Measurements from ENCODE around the gene RALGAPA2.

Gene RALGAPA2

DNA sequence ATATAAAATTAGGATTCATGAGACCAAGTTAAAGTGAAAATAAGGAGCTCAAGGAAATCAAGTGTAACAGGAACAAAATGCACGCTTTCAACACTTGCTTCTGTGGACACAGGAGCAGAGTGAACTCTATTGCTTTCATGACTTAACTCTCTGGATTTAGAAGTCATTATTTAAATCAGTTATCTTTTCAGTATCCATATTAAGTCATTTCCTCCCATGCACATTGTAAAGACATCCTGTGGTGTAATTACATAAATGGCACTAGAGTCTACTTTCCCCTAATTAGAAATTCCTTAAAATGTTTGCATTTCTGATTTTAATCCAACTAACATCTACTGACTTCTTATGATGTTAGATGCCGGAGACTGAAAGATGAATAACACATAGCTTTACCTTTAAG is 256.5 kb downstream of the RALGAPA2 start:
- DNase-seq: no peak

DNA sequence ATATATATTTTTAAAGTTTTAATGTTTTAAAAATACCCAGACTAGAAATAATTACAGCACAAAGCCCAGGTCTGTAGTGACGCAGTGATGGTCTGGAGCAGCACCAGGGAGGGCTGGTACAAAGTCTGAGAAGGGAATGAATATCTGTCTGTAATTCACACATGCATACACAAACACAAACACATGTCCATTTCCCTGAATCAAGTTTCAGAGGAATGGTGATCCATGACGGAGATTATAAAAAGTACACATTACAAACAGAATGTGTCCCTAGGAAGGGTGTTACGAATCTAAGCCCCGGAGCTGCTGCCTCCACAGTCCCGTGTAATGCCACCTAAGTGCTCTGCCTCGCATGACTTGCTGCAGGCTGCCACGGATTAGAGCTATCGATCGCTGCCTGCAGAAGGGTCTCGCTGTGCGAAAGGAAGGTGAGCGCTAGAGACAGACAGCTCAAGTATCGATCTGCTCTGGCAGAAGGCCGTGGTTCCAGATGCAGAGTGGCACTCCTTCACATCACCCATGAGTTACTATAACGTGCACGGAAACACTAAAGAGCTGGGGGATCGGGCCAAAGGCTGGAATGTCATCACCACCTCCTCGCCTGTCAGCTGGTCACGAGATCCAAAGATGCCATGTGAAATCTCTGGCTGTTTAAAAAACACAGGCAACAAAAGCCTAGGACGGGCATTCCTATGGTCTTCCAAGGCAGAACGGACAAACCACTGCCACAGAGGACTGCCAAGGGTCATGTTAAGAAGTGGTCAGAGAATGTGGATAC is 257.4 kb downstream of the RALGAPA2 start:
- peak; percentile 62 for DNase-seq

DNA sequence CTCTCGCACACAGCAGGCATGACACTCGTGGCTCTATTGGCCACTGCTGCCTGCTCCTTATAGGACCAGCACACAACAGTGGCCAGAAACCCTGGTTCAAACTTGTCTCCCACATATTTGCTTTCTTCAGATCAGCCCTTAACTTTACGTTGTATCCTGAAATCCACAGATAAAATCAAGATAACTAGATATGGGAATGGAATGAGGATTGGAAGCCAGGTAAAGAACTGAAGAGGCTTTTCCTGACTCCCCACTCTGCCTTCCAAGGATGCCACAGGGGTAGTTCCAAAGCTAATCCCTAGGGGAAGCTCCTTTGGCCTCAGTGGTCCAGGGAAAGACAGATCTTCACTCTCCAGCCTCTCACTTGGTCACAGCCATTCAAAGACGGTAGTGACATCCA is 258.1 kb downstream of the RALGAPA2 start:
- DNase-seq: no peak

DNA sequence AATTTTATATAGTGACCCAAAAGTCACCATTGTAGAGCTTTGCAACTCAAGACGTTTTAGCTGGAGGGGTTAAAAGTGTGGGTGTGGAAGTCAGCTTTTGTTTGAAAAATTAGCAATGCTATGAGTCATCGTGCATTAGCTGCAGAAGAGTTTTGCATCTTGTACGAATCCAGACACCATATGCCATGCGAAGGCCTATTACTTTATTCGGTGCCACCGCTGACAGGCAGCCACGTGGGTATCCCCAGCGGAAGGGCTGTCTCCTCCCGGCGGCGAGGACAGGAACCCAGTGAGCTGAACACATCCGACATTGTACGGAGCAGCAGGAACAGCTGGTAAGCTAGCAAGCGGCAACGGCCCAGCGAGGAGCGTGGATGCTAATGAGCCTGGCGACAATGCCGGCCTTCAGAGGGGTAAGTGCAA is 260.2 kb downstream of the RALGAPA2 start:
- DNase-seq: peak; percentile 88

DNA sequence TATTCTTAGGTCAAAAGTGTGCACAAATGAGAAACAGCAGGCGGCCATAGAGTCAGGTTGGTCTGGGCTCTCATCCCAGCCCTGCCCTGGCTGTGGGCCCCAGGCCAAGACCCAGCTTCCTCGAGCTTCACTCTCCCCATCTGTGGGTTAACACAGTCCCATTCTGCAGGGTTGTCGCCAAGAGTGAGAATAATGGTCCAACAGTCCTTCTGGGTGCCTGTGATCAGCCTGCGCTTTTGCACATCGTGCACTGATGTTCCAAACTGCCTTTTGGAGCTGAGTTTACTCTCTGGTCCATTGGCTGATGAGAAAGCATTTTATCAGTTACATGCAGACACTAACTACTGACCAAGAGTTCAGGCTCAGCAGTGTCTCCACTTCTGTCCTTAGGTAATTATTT is 261.9 kb downstream of the RALGAPA2 start:
- peak; percentile 95 for DNase-seq

DNA sequence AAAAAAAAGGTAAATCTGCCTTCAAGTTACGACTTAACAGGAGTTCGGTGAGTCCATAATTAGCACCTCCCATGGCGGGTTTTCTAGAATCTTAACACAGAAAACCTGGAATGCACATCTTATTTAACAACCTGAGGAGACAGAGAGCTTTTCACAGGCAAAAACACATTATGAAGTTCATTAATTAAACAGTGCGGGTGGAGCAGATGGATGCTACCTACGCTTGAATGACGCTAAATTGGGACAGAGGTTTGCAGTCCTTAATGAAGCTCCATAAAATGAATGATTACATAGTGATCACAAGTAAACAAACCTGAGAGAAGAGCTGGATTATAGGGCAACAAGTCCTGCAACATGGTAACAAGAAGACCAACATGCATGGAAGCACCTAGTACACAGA is 263.6 kb downstream of the RALGAPA2 start:
- peak; percentile 64 for DNase-seq

DNA sequence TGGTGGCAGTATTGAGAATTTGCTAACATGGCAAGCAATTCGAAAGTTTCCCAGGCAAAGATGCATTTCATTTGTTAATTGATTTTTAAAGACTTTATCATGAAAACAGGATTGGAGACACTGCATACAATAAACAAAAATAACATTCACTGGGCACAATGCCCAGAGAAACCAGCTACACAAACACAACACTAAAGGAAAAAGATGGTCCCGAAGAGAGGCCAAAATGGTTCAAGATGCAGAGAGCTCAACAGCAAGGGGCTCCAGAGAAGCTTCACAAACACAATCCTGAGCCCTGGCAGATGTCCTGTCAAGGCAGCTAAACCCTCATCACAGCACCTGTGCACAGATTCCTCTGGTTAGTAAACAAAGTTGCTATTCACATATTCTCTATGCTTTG is 265.2 kb downstream of the RALGAPA2 start:
- DNase-seq: no peak

DNA sequence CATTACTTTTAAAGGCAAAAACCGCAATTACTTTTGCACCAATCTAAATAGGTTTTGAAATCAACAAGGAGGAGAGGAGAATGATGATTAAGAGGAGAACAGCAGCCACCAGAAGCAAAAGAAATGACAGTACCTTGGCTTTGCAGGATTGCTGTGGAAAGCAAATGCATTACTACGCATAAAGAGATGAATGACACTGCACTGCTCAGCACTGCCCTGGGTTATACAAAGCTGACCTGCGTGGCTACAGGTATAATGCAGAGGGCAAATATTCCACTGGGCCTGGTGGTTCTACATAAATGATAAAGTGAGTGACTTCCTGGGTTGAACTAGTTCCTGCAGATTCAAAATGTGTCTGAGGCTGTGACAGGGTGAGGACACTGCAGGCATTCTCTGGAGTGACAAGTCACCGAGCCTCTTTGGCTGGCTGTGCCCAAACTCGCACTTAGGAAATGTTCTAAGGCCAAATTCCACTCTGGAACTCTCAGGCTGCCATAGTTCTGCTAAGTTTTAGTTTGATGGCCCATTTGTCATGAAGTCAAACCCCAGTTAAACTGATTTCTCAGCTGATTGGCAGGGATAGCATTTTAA is 265.9 kb downstream of the RALGAPA2 start:
- DNase-seq: no peak

DNA sequence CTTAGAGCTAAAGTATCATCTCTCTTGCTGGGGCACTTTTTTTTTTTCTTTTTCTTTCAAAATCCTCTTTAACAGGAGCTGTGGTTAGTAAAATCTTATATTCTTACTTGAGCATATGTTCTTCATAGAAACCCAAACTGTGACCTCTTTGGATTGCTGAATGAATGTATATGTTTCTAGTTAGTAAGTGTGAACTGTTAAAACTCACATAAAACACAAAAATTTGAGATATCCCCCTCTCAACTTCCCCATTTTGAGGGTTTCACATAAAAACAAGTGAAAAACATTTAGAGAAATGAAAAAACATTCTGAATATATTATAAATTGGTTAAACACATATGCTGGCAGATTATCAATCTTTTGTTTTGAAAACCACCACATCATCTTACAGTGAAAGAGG is 266.4 kb downstream of the RALGAPA2 start:
- no peak for DNase-seq

DNA sequence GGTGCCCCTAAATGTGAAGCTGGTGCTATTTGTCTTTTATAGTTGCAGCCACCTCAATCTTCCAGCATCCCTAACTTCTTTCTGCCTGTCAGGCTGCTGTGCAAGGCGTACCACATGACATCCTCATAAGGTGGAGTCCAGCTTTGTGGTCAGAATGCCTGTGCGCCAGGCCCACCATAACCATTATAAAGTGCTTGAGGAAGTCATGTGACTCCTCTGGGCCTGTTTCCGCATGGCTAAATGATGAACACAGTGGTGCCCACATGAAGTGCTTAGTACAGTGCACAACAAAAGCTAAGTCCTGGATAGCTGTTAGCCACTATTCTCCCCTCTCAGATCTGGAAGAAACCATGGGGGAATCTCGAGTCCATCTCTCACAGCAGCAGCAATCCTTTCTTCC is 268.9 kb downstream of the RALGAPA2 start:
- no peak for DNase-seq

DNA sequence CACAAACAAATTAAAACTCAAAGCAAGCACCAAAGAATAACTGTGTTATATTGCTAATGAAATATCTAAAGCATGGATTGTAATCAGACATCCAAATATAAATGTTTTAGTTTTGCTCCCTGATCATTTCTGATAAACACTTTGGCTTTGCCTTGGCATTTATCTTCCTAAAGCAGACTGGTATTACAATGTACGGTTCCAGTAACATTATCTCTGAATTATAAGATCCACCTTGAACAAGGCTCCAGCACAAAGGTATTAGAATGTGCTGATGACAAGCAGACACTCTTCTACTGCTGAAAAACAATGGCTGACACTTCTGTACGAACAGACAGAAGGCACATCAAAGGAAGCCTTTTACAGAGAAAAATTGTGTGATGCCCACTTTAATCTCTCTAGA is 270.0 kb downstream of the RALGAPA2 start:
- no peak for DNase-seq

DNA sequence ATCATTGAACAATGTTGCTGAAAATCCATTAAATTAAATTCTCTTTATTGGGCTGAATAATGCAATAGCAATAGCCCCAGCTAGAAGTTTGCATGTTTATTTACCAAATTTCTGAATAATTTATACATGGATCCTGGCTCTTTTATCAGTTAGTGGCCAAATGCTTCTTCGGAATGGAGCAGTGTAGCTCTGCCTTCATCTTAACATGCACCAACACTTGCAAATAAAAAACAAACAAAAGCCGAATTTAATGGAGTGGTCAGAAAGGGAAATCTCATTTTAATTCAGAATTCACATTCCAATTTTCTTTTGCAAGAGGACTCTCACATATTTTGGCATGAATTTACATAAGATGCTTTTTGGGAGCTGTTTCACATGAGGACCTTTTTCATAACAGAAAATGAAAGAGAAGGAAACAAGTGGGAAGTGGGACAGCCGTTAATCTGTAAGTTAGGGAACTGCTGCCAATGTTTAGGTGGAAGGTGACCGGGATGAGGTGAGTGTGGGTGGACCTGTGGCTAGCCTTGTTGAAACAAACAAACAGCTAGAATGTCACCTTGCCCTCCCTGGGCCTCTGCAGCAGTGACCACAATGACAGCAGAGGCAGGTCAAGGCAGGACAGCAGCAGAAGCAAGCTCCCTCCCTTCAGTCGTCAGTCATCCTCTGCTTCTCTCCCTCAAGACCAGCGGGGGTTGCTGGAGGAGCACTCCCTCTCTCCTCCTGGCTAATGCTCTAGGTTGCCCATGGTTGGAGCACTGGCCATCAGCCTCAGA is 271.4 kb downstream of the RALGAPA2 start:
- DNase-seq: peak; percentile 55

DNA sequence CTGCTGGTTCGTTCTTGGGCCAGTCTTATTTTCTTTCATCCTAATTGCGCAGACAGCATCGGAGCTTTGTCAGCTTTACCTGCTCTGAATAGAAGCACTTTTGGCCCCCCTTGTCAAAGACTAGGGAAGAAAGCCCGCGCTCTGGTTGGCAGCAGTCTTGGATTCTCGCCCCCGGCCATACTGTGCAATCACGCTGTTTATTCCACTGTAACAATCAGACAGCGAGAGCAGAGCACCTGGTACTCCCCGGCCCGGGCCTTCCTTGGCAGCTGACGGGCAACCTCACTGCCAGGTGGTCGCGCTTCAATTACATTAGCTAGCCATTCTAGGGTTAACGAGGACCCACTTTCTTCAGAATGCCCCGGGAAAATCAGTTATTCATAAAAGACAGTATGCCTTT is 272.0 kb downstream of the RALGAPA2 start:
- peak; percentile 93 for DNase-seq

DNA sequence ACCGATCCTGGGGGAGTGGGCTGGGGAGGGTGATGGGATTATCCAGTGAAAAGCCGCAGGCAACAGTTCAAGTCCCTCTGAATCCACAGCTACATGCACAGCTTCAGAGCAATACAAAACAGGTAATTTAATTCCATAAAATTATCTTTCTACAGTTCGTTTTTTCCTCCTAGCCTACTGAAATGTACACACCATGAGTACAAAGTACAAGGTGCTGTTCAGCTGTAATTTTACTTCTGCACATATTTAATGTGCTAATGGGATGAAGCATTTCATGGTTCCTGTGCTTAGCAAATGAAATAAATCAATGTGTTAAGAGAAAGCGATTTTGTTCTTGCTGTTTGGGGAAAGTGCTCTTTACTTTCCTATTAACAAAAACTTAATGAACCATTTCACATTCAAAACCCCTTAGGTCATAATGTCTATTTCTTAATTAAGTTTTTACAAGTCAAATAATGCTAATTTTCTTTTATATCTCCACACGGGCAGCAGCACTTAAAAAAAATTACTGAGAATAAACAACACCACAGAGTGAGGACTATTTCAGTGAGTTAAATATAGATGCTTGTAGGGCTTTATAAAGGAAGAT is 272.7 kb downstream of the RALGAPA2 start:
- DNase-seq: peak; percentile 73

DNA sequence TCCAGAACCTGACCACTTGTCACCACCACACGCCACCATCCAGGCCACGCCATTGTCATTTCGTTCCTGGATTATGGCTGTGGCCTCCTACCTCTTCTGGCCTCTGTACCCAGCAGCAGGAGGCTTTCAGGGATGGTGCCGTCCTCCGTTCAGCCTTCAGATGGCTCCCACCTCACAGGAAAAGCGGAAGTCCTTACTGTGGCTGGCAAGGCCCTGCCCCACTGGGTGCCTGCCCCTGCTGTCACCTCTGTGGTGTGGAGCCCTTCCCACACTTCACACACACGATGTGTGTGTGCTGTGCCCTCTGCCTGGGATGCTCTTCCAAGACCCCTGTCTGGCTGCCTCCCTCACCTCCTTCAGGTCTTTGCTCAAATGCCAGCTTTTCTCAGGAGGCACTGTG is 275.1 kb downstream of the RALGAPA2 start:
- DNase-seq: no peak

DNA sequence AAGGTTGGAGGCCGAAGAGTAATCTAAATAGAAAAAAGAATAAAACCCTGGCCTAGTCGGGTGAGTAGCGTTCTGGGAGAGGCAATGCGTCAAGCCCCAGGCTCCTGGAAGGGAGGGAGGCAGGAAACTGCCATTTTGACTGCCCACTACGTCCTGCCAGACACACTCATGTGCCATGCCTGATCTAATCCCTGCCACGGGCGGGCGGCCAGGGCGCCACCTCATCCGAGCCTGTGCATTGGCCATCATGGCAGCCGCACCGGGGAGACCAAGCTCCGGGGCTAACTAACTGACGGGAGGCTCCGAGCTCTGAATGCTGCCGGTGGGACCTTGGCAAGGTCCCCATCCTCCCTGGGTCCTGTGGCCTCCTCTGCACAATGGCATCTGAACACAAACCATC is 275.8 kb downstream of the RALGAPA2 start:
- no peak for DNase-seq

DNA sequence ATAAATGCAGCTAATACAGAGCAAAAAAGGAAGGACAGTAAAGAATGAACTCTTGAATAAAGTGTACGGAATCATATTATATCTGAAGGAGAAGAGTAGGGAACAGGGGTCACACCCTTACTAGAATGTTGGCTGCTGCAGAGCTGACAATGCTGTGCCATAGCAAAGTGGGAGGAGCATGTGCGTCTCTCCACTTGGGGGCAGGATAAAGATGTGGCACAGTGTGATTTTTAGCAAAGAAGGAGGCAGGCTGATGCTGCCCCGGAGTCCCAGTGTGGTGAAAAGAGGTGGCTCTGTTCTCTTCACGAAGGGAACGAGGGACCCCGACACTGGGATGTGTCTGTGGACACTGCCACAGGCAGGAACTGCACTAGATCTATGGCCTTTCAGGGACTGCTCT is 277.0 kb downstream of the RALGAPA2 start:
- DNase-seq: peak; percentile 15

DNA sequence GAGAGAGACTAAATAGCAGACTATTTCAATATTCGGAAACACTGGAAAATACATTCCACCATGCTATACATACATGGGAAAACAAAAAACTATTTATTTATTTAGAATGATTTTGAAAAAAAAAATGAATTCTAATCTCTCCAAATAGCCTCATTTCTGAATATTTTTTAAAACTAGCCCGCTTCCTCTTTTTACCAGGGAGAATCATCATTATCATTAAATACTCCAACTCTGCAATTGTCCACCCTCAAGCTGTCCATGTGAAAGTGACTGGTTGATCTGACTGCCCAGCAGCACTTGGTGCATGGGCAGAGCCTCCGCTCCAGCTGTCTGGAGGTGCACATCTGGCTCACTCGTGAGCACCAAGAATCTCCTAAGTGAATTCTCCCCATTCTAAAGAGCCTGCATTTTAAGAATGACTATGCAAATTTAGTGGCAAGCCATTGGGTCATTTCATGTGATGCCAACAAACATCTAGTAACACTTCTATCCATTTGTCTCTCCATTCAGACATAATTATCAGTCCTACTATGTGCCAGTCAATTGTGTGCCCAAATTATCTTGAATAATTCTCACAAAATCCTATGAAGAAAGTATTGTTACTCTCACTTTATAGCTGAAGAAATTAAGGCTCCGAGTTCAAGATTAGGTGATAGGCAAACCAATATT is 279.7 kb downstream of the RALGAPA2 start:
- no peak for DNase-seq

DNA sequence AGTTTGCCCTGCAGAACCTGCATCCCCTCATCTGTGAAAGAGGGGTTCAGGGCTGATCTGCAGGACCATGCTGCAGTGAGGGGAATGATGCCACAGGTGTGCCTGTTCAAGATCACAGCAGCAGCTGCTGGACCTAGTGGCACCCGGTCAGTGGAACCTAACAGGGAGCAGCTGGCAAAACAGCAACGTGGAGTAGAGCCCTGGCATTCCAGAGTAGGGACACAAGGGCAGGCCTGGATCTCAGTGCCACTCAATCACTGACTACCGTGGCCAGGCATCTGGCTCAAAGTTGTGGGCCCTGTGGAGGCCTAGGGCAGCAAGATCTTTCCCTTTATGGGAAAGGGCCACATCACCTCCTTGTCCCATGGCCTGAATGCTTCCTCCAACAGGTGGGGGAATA is 282.4 kb downstream of the RALGAPA2 start:
- no peak for DNase-seq

DNA sequence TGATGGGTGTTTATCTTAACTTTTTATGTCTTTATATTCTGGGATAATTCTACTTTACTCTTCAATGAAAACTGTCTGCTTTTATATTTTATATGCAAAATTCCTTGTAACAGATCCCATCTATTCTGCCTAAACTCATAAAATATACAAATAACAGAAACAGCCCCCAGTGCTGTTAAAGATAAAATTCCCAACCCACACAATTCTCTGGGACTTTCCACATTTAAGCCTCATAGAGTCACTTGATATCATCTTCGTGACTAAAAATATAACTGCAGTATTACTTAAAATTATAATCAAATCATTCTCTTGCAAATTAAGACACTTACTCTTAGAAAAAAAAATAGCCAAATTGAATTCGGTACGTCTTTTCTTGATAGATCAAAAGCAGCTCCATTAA is 284.4 kb downstream of the RALGAPA2 start:
- DNase-seq: no peak

DNA sequence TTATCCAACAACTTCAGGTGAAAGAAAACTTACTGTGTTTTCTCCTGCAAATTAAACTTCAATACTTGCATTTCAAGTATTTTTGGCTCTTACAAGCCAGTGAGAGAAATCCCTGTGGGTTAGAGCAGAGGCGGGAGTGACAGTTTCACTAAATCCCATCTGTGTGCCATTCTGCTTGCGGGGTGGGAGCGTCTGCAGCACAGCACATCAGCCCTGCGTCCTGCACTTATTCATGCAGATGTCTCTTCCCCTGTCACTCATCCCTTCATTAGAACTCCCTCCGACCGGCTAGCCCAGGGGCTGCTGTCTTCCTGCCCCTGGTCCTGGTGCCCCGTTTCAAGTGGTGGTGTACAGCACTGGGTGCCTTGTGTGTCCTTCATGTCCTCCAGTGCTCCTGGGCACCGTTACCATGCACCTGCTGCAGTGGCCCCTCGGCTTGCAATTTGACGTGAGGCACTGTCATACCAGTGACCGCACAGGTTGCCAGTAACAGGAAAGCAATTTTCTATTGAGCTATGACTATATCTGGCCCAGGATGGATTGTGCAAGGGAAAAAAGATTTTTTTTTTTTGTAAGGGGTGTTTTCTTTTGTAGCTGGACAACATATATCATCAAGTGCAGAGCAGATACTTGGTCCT is 285.1 kb downstream of the RALGAPA2 start:
- DNase-seq: no peak

DNA sequence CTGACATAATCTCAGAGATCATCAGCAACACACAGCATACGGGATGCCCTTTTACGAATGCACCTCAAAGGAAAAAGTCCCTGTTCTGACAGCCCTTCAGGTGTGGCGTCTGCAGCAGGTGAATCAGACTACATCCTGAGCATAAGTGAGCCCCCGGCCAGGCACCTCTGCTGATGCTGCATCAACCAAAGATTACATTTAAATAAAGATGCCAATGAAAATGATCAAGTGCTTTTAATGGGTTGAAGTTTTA is 285.9 kb downstream of the RALGAPA2 start:
- no peak for DNase-seq
